Activated CD4-positive, alpha-beta memory T cell treated with anti-CD3 and anti-CD28 coated beads, Interleukin-2, amount 10 ng/mL, durations not matched to agents 7 days and 5 days (primary cell): Measurements from ENCODE around the gene ABLIM3. TPM values are rescaled to one million over a fixed set of nuclear protein-coding genes. Genes with fewer than 3 reads are reported as not detected.

ENCODE experiments used
- CTCF ChIA-PET: fragments of 350-600 bp; sonication (Branson Sonifier 250); formaldehyde crosslinking; loops from one replicate; lab custom pipeline; 2021; ENCODE audit warnings: antibody characterized with exemption, inconsistent platforms; lab: Charles Lee
- POLR2A ChIA-PET: fragments of 350-600 bp; sonication (Branson Sonifier 250); formaldehyde crosslinking; loops from one replicate; lab custom pipeline; 2021; ENCODE audit warnings: antibody characterized with exemption; lab: Charles Lee
- DNase-seq: peaks from one replicate; pipeline ENCODE4 v3.0.0-alpha.2; 2020
- H3K27ac Mint-ChIP-seq: one replicate; pipeline ENCODE4 v1.8.0; 2021; ENCODE audit warnings: mild to moderate bottlenecking, mixed read lengths
- H3K27me3 Mint-ChIP-seq: one replicate; pipeline ENCODE4 v1.8.0; 2021; ENCODE audit warnings: mixed read lengths
- H3K36me3 Mint-ChIP-seq: one replicate; pipeline ENCODE4 v1.8.0; 2021; ENCODE audit warnings: low read depth, mixed read lengths
- H3K4me1 Mint-ChIP-seq: one replicate; pipeline ENCODE4 v1.8.0; 2021; ENCODE audit warnings: mixed read lengths
- H3K4me3 Mint-ChIP-seq: one replicate; pipeline ENCODE4 v1.8.0; 2021; ENCODE audit warnings: mild to moderate bottlenecking, mixed read lengths
- H3K9me3 Mint-ChIP-seq: one replicate; pipeline ENCODE4 v1.8.0; 2021; ENCODE audit warnings: mixed read lengths
- total RNA-seq, 2 experiments: library from RNA; stranded (reverse); gene quantifications; one replicate each; pipeline ENCODE4 v1.2.3, GENCODE V29; 2021

The ABLIM3 gene
- total RNA-seq, 2 experiments from 2014 or later = 0.08 to 0.38 TPM

DNA sequence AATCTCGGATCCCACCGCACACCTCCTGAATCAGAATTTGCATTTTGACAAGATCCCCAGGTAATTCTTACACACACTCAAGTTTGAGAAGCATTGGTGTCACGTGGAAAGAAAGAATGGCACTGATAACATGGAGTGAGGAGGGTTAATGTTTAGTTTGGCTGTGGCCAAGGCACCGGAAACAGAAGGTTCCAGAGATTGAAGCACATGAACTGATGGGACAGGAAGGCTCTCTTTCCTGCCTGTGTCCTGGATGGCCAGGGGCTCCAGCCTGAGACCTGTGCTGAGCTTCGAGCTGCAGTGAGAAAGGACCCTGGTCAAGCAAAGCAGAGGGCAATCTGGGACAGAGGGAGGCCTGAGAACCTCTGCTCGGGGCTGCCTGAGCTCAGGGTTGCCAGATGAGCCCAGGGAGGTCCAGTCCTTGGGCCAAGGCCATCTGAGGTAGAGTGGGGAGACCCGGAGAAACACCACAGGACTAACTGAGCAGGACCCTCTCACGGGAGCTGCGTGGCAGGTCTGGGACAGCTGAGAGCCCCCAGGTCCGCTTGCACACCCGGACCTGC lies 157.6 kb downstream of the ABLIM3 start:
- POLR2A ChIA-PET = no interaction called here
- DNase-seq = no peak
- Mint-ChIP-seq H3K36me3 (no peaks in the 10 kb centered on the region), H3K27me3 (peaks cover 22% of the 10 kb centered on the region), H3K4me3 (no peak overlapping the region), H3K27ac (no peak overlapping the region), H3K4me1 (no peaks in the 10 kb centered on the region), H3K9me3 (no peaks in the 10 kb centered on the region)
- CTCF ChIA-PET = interaction anchor here (1.2 to 1.7 kb wide), 2 partner anchors 10 to 69 kb away, joined by 3 to 4 read pairs; no protein-coding TSS in a partner anchor

DNA sequence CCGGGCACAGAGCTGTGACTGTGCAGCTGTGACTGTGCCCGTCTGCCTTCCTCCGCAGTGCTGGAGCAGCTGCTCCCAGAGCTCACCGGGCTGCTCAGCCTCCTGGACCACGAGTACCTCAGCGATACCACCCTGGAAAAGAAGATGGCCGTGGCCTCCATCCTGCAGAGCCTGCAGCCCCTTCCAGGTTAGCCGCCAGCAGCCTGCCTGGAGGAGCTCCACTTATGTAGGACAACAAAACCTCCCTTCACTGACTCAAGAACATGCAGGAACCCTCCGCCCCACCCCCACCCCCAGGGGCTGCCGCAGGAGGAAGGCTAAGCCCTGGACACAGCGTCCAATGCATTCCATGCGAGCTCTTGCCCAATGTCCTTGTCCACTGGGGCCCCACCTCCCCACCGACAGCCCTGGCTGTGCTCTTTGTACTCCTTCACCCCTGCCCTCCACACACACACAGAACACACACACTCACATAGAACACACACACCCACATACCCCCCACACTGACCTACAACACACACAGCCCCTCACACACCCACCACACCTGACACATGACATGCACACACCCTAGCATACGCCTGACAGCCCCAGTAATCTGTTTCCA lies 158.3 kb downstream of the ABLIM3 start:
- DNase-seq = no peak
- no peak overlapping the region for H3K4me3 Mint-ChIP-seq

DNA sequence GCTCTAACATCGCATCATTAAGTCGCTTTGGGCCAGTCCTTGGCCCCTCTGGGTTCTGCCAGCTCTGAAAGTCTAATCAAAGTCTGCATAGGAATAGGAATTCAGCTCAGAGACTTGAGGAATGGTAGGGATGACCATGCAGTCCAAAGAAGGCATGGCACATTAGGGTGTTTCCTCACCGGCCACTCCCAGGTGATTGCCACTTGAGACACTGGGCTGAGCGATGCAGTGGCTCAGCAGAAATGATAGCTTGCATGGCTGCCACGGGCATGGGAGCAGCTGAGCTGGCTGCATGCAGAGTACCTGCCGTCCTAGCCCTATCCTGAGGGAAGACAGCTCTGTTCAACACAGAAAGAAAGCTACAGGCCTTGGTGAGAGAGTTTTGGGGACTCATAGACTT lies 159.1 kb downstream of the ABLIM3 start:
- Mint-ChIP-seq H3K36me3 (no peaks in the 10 kb centered on the region), H3K9me3 (no peaks in the 10 kb centered on the region), H3K27ac (no peak overlapping the region), H3K4me3 (no peak overlapping the region), H3K27me3 (peaks cover 16% of the 10 kb centered on the region), H3K4me1 (no peaks in the 10 kb centered on the region)
- POLR2A ChIA-PET = no interaction called here
- CTCF ChIA-PET = interaction anchor here (1.3 kb wide), 1 partner anchor 67 kb away, joined by 3 read pairs; no protein-coding TSS in a partner anchor
- DNase-seq = no peak

More for the DNA sequence above, 158.3 kb downstream of the ABLIM3 start:
- H3K9me3 Mint-ChIP-seq = no peaks in the 10 kb centered on the region
- ChIA-PET POLR2A (no interaction called here), CTCF (interaction anchor here (1.2 to 1.7 kb wide), 2 partner anchors 9 to 68 kb away, joined by 3 to 4 read pairs; no protein-coding TSS in a partner anchor)
- H3K27me3 Mint-ChIP-seq = peaks cover 23% of the 10 kb centered on the region
- no peaks in the 10 kb centered on the region for H3K4me1 Mint-ChIP-seq
- no peak overlapping the region for H3K27ac Mint-ChIP-seq
- no peaks in the 10 kb centered on the region for H3K36me3 Mint-ChIP-seq

DNA sequence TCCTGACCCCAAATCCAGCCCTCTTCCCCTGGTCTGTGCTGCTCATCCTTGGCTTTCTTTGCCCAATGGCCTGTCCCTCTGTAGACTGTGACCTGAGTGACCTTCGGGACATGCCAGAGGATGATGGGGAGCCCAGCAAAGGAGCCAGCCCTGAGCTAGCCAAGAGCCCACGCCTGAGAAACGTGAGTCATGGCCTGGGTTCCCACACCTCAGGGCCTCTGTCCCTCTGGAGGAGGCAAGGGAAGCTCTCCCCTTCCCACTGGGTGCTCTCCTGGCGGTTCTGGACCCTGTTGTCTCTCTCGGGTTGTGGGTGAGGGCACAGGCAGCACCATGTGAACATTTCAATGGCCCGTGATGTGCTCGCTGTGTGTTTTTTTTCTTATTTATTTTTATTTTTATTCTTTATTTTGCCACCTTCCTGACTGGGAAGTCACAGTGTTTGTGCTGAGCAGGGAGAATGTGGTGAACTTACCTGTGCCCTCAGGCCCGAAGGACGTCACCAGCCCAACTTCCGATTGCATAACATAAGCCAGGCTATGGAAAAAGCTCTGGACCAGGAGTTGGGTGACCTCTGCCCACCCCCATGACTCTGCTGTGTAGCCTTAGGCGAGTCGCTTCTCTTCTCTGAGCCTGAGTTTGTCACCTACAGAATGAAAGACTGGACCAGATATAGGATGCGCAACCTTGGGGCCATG lies 159.9 kb downstream of the ABLIM3 start:
- H3K4me1 Mint-ChIP-seq = no peaks in the 10 kb centered on the region

DNA sequence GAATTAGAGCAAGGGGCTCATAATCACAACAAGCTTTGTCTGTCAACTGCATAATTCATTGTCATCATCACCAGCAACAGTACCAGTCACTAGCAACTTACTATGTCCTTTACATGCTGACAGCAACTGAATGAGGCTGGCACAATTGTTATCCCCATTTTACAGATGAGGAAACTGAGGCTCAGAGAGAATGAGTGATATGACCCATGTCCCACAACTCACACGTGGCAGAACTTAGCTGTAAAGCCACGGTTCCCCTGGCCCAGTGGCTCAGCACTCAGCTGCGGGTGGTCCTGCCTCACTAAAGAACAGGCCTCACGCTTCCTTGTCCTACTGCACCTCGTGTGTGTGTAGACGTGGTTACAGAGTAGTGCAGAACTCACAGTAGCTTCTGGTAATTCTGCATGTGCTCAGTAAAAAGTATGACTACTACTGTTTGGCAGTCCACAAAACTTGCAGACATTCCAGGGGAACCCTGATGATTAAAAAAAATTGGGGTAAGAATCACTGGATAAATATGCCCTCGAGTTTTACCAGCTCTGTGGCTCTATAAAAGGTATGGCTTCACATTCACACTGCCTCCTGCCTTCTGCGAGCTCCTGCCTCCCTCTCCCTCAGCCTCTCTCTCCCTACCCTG lies 160.6 kb downstream of the ABLIM3 start:
- Mint-ChIP-seq H3K27me3 (peaks cover 12% of the 10 kb centered on the region), H3K4me3 (no peak overlapping the region), H3K4me1 (no peaks in the 10 kb centered on the region), H3K27ac (no peak overlapping the region), H3K36me3 (no peaks in the 10 kb centered on the region), H3K9me3 (no peaks in the 10 kb centered on the region)
- DNase-seq = no peak
- POLR2A ChIA-PET = no interaction called here
- CTCF ChIA-PET = no interaction called here

More for the DNA sequence above, 159.9 kb downstream of the ABLIM3 start:
- POLR2A ChIA-PET = no interaction called here
- Mint-ChIP-seq H3K4me3 (no peak overlapping the region), H3K27ac (no peak overlapping the region), H3K27me3 (peaks cover 18% of the 10 kb centered on the region), H3K9me3 (no peaks in the 10 kb centered on the region), H3K36me3 (no peaks in the 10 kb centered on the region)
- DNase-seq = no peak
- CTCF ChIA-PET = interaction anchor here (1.3 kb wide), 1 partner anchor 67 kb away, joined by 3 read pairs; no protein-coding TSS in a partner anchor

DNA sequence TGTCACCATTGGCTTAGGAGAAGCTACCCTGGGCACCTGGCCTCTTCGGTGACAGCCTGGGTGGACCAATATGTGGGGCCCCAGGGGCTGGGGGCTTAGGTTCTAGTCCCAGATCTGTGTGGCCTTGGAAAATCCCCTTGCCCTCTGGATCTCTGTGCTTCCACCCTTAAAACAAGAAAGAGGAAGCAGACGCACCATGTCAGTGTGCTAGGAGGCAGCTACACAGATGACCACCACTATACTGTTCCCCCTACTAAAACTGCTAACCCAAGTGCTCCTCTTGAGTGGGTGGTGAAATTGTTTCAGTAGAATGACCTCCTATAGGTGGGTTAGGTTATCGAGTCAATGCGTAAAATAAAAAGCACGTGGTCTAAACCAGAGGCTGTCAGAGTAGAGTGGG lies 161.3 kb downstream of the ABLIM3 start:
- H3K27ac Mint-ChIP-seq = no peak overlapping the region
- no peaks in the 10 kb centered on the region for H3K9me3 Mint-ChIP-seq
- POLR2A ChIA-PET = no interaction called here
- no peak overlapping the region for H3K4me3 Mint-ChIP-seq
- peaks cover 11% of the 10 kb centered on the region for H3K27me3 Mint-ChIP-seq
- CTCF ChIA-PET = no interaction called here
- no peak for DNase-seq
- H3K36me3 Mint-ChIP-seq = no peaks in the 10 kb centered on the region
- H3K4me1 Mint-ChIP-seq = no peaks in the 10 kb centered on the region

DNA sequence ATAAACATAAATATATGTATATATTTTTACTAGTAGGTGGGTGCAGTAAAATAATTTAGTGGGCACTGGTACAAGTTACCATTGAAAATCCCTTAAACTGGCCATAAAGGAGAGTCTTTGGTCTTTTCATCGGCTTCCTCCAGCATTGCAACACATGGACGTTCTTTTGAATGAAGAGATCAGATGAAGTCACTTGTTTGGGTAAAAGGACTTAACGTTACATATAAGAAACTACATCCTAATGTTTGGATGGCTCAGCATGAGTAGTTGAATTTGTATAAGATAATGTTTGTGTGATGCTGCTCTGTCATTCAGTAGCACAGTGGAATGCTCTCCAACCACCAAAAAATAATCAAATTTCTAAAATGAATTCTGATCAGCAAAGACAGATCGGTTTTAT lies 161.9 kb downstream of the ABLIM3 start:
- H3K4me3 Mint-ChIP-seq = no peak overlapping the region
- H3K9me3 Mint-ChIP-seq = no peaks in the 10 kb centered on the region
- CTCF ChIA-PET = no interaction called here
- DNase-seq = no peak
- H3K4me1 Mint-ChIP-seq = no peaks in the 10 kb centered on the region
- H3K27me3 Mint-ChIP-seq = peaks cover 11% of the 10 kb centered on the region
- POLR2A ChIA-PET = no interaction called here
- no peak overlapping the region for H3K27ac Mint-ChIP-seq
- H3K36me3 Mint-ChIP-seq = no peaks in the 10 kb centered on the region

DNA sequence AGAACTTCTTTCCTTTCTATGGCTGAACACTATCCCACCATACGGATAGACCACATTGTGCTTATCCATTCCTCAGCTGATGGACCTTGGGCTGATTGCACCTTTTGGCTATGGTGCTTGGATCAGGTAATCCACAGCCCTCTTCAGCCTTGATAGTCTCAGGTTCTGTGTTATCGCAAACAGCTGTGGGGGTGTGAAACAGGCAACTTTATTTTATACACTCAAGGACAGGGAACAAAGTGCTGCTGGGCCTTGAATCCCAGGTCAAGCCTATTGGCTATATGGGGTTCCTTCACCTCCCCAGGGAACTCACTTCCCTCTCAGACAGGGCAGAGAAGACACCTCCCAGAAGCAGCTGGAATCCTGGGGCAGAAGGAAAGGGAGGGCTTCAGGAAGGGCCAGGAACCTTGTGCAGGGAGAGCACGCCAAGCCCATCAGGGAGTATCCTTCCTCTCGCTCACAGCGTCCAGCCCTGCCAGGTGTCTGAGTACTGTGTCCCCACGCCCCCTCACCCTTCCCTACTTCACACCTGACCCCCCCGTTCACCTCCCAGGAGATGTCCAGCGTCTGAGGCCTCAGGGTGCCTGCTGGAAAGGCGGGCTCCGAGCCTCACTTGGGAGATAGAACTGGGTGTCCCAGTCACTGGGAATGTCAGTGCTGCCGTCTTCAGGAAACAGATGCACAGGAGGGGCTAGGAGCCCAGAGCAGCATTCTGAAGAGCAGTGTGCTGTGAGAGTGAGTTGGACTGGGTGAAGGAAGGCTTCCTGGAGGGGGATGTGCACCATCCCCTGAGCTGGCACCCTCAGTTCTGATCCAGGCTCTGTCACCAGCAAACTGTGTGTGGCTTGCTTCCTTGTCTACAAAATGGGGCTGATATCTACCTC lies 163.1 kb downstream of the ABLIM3 start:
- CTCF ChIA-PET = interaction anchor here (2.2 kb wide), 1 partner anchor 11 kb away, joined by 8 read pairs; no protein-coding TSS in a partner anchor

DNA sequence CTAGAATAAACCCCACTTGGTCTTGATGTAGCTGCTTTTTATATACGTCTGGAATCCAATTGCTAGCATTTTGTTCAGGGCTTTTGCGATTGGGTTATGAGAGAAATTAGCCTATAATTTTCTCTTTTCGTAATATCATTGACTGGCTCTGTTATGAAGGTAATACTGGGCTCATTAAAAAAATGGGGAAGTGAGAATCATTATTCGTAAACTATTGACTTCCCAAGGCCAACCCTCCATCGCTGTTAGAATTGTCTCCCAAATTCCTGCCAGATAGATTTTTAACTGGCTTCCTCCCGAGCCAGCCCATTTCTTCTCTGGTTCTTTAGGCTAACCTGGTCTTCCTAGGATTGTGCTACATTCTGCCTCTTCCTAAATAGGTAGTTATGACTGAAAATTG lies 168.1 kb downstream of the ABLIM3 start:
- POLR2A ChIA-PET = interaction anchor here (1.1 kb wide), 1 partner anchor 14 kb away, joined by 3 read pairs; no protein-coding TSS in a partner anchor
- CTCF ChIA-PET = interaction anchor here (0.7 to 1.5 kb wide), 6 partner anchors 8 to 62 kb away, joined by 3 to 4 read pairs (median 4); no protein-coding TSS in a partner anchor
- Mint-ChIP-seq H3K27me3 (peaks cover 2% of the 10 kb centered on the region), H3K27ac (no peak overlapping the region), H3K36me3 (no peaks in the 10 kb centered on the region), H3K4me3 (no peak overlapping the region), H3K4me1 (peaks cover 3% of the 10 kb centered on the region), H3K9me3 (no peaks in the 10 kb centered on the region)
- DNase-seq = no peak

More for the DNA sequence above, 163.1 kb downstream of the ABLIM3 start:
- H3K4me3 Mint-ChIP-seq = no peak overlapping the region
- H3K36me3 Mint-ChIP-seq = no peaks in the 10 kb centered on the region
- POLR2A ChIA-PET = no interaction called here
- no peak overlapping the region for H3K27ac Mint-ChIP-seq
- peaks cover 8% of the 10 kb centered on the region for H3K27me3 Mint-ChIP-seq
- no peak for DNase-seq
- H3K9me3 Mint-ChIP-seq = no peaks in the 10 kb centered on the region
- H3K4me1 Mint-ChIP-seq = no peaks in the 10 kb centered on the region

Other genes starting within 250 kb of the ABLIM3 start
- not detected for gene SH3TC2, start 78.4 kb upstream of the ABLIM3 start, total RNA-seq
- gene AFAP1L1, start 130.4 kb downstream of the ABLIM3 start, total RNA-seq = not detected
- gene GRPEL2, start 204.0 kb downstream of the ABLIM3 start, total RNA-seq = 10 to 100 TPM; 43.8 to 49.4 TPM
- 10 to 100 TPM; 41.2 to 42.1 TPM for gene PCYOX1L, start 216.6 kb downstream of the ABLIM3 start, total RNA-seq
- gene IL17B, start 237.8 kb downstream of the ABLIM3 start, total RNA-seq = not detected